GM12878 (cell line): ENCODE data around the gene AMN. TPM values are rescaled to one million over a fixed set of nuclear protein-coding genes. Genes with fewer than 3 reads are reported as not detected.

ENCODE experiments used
- ASH2L ChIP-seq: fragments of 300-600, 200-600 bp; sonication (generic); IDR thresholded peaks from 2 replicates; pipeline ENCODE4 v1.6.1; 2017; ENCODE audit warnings: low read depth, mild to moderate bottlenecking, borderline replicate concordance
- MTA2 ChIP-seq: fragments of 450-650 bp; IDR thresholded peaks from 2 replicates; pipeline ENCODE4 v1.6.1; 2016; ENCODE audit warnings: low read depth, mild to moderate bottlenecking, moderate library complexity
- MYB ChIP-seq: fragments of 150-350 bp; IDR thresholded peaks from 2 replicates; pipeline ENCODE4 v1.6.1; 2014; ENCODE audit warnings: mild to moderate bottlenecking, low read depth, low read length, borderline replicate concordance
- POLR2AphosphoS2 ChIP-seq: IDR thresholded peaks from 2 replicates; pipeline ENCODE4 v1.6.1; 2011; ENCODE audit warnings: low read depth, mild to moderate bottlenecking, low read length, improper control_type of control experiment, moderate library complexity
- TBL1XR1 ChIP-seq: IDR thresholded peaks from 2 replicates; pipeline ENCODE4 v1.6.1; 2012; ENCODE audit warnings: low read depth, low read length, improper control_type of control experiment
- ZNF274 ChIP-seq: IDR thresholded peaks from one replicate; pipeline ENCODE4 v1.8.0; 2011; ENCODE audit not compliant: insufficient read length, insufficient read depth
- polyA plus RNA-seq, 11 experiments: library from polyadenylated mRNA; depleted of rRNA in 4 of 11; unstranded in 6 of 11; stranded (reverse) in 5 of 11; fragments of >200 nt; fragmentation: Nextera tagmentation in 4 of 11; fragmentation: Illumina TruSeq in 1 of 11; extraction: Ambion mirVana in 4 of 11; extraction: Trizol in 1 of 11; gene quantifications; 1 replicate in 1 of 11; 2 replicates in 10 of 11; pipeline versions ENCODE4 v1.2.1 to v1.2.3, GENCODE V29; 2011 to 2016; ENCODE audit warnings: inconsistent platforms in 2 of 11, missing spikeins in 2 of 11, low read depth in 1 of 11
- total RNA-seq, 4 experiments: library from RNA; depleted of rRNA in 3 of 4; stranded (reverse); fragments of >200 nt in 3 of 4; fragmentation: Illumina TruSeq in 1 of 4; extraction: Trizol in 1 of 4; gene quantifications; 2 replicates each; pipeline versions ENCODE4 v1.2.1 to v1.2.3, GENCODE V29; 2013 to 2021
- TF ChIP-seq, protein P1 (sequence below): fragments of 450-650 bp; IDR thresholded peaks from 2 replicates; pipeline ENCODE4 v1.6.1; 2017; ENCODE audit warnings: antibody characterized with exemption, mild to moderate bottlenecking, moderate library complexity
- TF ChIP-seq, protein P2 (sequence below): fragments of 150-350 bp; IDR thresholded peaks from 2 replicates; pipeline ENCODE4 v1.6.1; 2014; ENCODE audit warnings: mild to moderate bottlenecking, low read depth, low read length
- TF ChIP-seq, protein P3 (sequence below): fragments of 450-650 bp; IDR thresholded peaks from 2 replicates; pipeline ENCODE4 v1.6.1; 2017; ENCODE audit warnings: mild to moderate bottlenecking, moderate library complexity

The AMN gene
- total and polyA plus RNA-seq, 10 of the 15 experiments (the other 5 are each of a cell fraction or from before 2014, with no cell fraction given) = 0.03 to 0.33 (median 0.11) TPM; not detected in 6

DNA sequence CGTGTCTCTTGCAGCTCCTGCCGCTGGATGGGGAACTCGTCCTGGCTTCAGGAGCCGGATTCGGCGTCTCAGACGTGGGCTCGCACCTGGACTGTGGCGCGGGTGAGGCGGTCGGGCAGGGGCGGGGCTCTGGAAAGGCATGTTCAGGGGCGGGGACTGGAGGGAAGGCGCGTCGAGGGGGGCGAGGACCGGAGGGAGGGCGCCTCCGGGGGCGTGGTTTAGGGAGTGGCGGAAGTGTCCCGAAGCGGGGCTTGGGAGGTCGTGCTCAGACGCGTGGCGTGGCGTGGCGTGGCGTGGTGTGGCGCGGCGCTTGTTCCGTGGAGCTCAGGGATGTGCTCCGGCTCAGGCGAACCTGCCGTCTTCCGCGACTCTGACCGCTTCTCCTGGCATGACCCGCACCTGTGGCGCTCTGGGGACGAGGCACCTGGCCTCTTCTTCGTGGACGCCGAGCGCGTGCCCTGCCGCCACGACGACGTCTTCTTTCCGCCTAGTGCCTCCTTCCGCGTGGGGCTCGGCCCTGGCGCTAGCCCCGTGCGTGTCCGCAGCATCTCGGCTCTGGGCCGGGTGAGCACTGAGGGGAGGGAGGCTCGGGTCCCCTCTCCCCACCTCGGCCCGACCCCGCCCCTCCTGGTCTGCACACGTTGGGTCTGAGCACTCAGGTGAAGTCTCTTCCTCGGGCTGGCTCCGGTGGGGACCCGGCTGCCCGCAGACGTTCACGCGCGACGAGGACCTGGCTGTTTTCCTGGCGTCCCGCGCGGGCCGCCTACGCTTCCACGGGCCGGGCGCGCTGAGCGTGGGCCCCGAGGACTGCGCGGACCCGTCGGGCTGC lies 6.2 kb downstream of the AMN start (continued):
- TF ChIP-seq, protein P1, sequence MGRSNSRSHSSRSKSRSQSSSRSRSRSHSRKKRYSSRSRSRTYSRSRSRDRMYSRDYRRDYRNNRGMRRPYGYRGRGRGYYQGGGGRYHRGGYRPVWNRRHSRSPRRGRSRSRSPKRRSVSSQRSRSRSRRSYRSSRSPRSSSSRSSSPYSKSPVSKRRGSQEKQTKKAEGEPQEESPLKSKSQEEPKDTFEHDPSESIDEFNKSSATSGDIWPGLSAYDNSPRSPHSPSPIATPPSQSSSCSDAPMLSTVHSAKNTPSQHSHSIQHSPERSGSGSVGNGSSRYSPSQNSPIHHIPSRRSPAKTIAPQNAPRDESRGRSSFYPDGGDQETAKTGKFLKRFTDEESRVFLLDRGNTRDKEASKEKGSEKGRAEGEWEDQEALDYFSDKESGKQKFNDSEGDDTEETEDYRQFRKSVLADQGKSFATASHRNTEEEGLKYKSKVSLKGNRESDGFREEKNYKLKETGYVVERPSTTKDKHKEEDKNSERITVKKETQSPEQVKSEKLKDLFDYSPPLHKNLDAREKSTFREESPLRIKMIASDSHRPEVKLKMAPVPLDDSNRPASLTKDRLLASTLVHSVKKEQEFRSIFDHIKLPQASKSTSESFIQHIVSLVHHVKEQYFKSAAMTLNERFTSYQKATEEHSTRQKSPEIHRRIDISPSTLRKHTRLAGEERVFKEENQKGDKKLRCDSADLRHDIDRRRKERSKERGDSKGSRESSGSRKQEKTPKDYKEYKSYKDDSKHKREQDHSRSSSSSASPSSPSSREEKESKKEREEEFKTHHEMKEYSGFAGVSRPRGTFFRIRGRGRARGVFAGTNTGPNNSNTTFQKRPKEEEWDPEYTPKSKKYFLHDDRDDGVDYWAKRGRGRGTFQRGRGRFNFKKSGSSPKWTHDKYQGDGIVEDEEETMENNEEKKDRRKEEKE = no peak
- no peak for TF ChIP-seq MTA2
- TF ChIP-seq POLR2AphosphoS2 = no peak
- TF ChIP-seq, protein P2, sequence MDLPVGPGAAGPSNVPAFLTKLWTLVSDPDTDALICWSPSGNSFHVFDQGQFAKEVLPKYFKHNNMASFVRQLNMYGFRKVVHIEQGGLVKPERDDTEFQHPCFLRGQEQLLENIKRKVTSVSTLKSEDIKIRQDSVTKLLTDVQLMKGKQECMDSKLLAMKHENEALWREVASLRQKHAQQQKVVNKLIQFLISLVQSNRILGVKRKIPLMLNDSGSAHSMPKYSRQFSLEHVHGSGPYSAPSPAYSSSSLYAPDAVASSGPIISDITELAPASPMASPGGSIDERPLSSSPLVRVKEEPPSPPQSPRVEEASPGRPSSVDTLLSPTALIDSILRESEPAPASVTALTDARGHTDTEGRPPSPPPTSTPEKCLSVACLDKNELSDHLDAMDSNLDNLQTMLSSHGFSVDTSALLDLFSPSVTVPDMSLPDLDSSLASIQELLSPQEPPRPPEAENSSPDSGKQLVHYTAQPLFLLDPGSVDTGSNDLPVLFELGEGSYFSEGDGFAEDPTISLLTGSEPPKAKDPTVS = no peak
- TF ChIP-seq ASH2L = no peak
- no peak for TF ChIP-seq ZNF274
- TF ChIP-seq MYB = no peak
- TF ChIP-seq, protein P3, sequence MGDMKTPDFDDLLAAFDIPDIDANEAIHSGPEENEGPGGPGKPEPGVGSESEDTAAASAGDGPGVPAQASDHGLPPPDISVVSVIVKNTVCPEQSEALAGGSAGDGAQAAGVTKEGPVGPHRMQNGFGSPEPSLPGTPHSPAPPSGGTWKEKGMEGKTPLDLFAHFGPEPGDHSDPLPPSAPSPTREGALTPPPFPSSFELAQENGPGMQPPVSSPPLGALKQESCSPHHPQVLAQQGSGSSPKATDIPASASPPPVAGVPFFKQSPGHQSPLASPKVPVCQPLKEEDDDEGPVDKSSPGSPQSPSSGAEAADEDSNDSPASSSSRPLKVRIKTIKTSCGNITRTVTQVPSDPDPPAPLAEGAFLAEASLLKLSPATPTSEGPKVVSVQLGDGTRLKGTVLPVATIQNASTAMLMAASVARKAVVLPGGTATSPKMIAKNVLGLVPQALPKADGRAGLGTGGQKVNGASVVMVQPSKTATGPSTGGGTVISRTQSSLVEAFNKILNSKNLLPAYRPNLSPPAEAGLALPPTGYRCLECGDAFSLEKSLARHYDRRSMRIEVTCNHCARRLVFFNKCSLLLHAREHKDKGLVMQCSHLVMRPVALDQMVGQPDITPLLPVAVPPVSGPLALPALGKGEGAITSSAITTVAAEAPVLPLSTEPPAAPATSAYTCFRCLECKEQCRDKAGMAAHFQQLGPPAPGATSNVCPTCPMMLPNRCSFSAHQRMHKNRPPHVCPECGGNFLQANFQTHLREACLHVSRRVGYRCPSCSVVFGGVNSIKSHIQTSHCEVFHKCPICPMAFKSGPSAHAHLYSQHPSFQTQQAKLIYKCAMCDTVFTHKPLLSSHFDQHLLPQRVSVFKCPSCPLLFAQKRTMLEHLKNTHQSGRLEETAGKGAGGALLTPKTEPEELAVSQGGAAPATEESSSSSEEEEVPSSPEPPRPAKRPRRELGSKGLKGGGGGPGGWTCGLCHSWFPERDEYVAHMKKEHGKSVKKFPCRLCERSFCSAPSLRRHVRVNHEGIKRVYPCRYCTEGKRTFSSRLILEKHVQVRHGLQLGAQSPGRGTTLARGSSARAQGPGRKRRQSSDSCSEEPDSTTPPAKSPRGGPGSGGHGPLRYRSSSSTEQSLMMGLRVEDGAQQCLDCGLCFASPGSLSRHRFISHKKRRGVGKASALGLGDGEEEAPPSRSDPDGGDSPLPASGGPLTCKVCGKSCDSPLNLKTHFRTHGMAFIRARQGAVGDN = peak; percentile 66; the same call in 1 of the 2 replicates
- TF ChIP-seq TBL1XR1 = no peak
